Tibial artery (tissue), 4 donors: Measurements from ENCODE around the gene SLC9A3.

ENCODE experiments used
- DNase-seq, 2 donors: peaks; one replicate each; pipeline ENCODE4 v3.0.0-alpha.2; 2019
- H3K27ac ChIP-seq, 2 donors: fragments of 200-600 bp; sonication (generic) in 1 of 2; 1 replicate in 1 of 2; 2 replicates in 1 of 2; pipeline ENCODE4 v1.5.1; 2018 to 2019; ENCODE audit warnings: mild to moderate bottlenecking in 1 of 2
- H3K27me3 ChIP-seq, 2 donors: fragments of 200-600 bp; sonication (generic) in 1 of 2; one replicate each; pipeline versions ENCODE4 v1.5.1 to v1.6.0; 2016 to 2019
- H3K36me3 ChIP-seq, 3 donors: fragments of 200-600 bp; sonication (generic) in 2 of 3; one replicate each; pipeline ENCODE4 v1.5.1; 2016 to 2019; ENCODE audit warnings: mild to moderate bottlenecking in 2 of 3
- H3K4me1 ChIP-seq, 4 donors: fragments of 200-600 bp; sonication (generic) in 2 of 4; 1 replicate in 3 of 4; 2 replicates in 1 of 4; pipeline ENCODE4 v1.5.1; 2016 to 2019
- H3K4me3 ChIP-seq, 2 donors: fragments of 200-600 bp; sonication (generic) in 1 of 2; 1 replicate in 1 of 2; 2 replicates in 1 of 2; pipeline ENCODE4 v1.5.1; 2018 to 2019; ENCODE audit warnings: mild to moderate bottlenecking in 2 of 2
- H3K9me3 ChIP-seq, 3 donors: fragments of 200-600 bp; sonication (generic) in 1 of 3; one replicate each; pipeline ENCODE4 v1.5.1; 2016 to 2019
- CTCF ChIP-seq, 2 experiments: fragments of 200-600 bp in 1 of 2; fragments of 450-650 bp in 1 of 2; IDR thresholded peaks; one replicate each; pipeline ENCODE4 v1.5.1; 2017 to 2019; ENCODE audit warnings: antibody characterized with exemption in 2 of 2, mild to moderate bottlenecking in 1 of 2, moderate library complexity in 1 of 2
- intact Hi-C: fragments of 100-400 bp; cut with DNase I; formaldehyde crosslinking; loops from one replicate; pipeline ENCODE4 v1.15.0; 2023; ENCODE audit warnings: low total_unique reads

The SLC9A3 gene

GRCh38 chr5:472076-472655, 52.1 kb downstream of the SLC9A3 start:
- Histone ChIP-seq H3K4me3 (peak overlapping the region; percentile 73 to 100), H3K36me3 (peaks cover 0 to 22% (median 7%) of the 10 kb centered on the region in 3 donors), H3K9me3 (no peaks in the 10 kb centered on the region), H3K4me1 (peaks cover 0 to 44% (median 27%) of the 10 kb centered on the region in 4 donors), H3K27me3 (peaks cover 0 to 24% of the 10 kb centered on the region in 2 donors), H3K27ac (peak overlapping the region; percentile 70 to 85)
- intact Hi-C loops, result no loop called here
- no peak for TF ChIP-seq CTCF (IDR thresholded peaks at IDR 0.05)
- peak; percentile 34 to 74 for DNase-seq

GRCh38 chr5:471750-472058, 52.5 kb downstream of the SLC9A3 start:
- no peak for DNase-seq
- peak overlapping the region; percentile 70 to 85 for H3K27ac ChIP-seq
- peak overlapping the region; percentile 73 to 100 for H3K4me3 ChIP-seq
- peaks cover 0 to 20% of the 10 kb centered on the region in 2 donors for H3K27me3 ChIP-seq
- H3K9me3 ChIP-seq, result no peaks in the 10 kb centered on the region
- peaks cover 0 to 44% (median 27%) of the 10 kb centered on the region in 4 donors for H3K4me1 ChIP-seq
- intact Hi-C loops, result no loop called here
- H3K36me3 ChIP-seq, result peaks cover 0 to 27% (median 12%) of the 10 kb centered on the region in 3 donors
- no peak for TF ChIP-seq CTCF (IDR thresholded peaks at IDR 0.05)

GRCh38 chr5:470961-471749, 53.1 kb downstream of the SLC9A3 start:
- no peak for TF ChIP-seq CTCF (IDR thresholded peaks at IDR 0.05)
- DNase-seq, result peak in 1 of 2 donors; percentile 60
- H3K9me3 ChIP-seq, result no peaks in the 10 kb centered on the region
- no peak overlapping the region for H3K27ac ChIP-seq
- H3K4me1 ChIP-seq, result peaks cover 0 to 42% (median 27%) of the 10 kb centered on the region in 4 donors
- H3K36me3 ChIP-seq, result peaks cover 2 to 33% (median 17%) of the 10 kb centered on the region in 3 donors
- intact Hi-C loops, result no loop called here
- H3K4me3 ChIP-seq, result no peak overlapping the region
- peaks cover 0 to 14% of the 10 kb centered on the region in 2 donors for H3K27me3 ChIP-seq

GRCh38 chr5:469752-470483, 54.3 kb downstream of the SLC9A3 start:
- H3K9me3 ChIP-seq, result no peaks in the 10 kb centered on the region
- peaks cover 0 to 35% (median 21%) of the 10 kb centered on the region in 4 donors for H3K4me1 ChIP-seq
- no peak for TF ChIP-seq CTCF (IDR thresholded peaks at IDR 0.05)
- DNase-seq, result peak in 1 of 2 donors; percentile 40
- intact Hi-C loops, result no loop called here
- H3K27me3 ChIP-seq, result peaks cover 0 to 2% of the 10 kb centered on the region in 2 donors
- peaks cover 10 to 45% (median 26%) of the 10 kb centered on the region in 3 donors for H3K36me3 ChIP-seq
- H3K27ac ChIP-seq, result no peak overlapping the region
- H3K4me3 ChIP-seq, result no peak overlapping the region

- no peak overlapping the region for H3K27ac ChIP-seq
- intact Hi-C loops, result no loop called here
- H3K9me3 ChIP-seq, result no peaks in the 10 kb centered on the region
- no peak for TF ChIP-seq CTCF (IDR thresholded peaks at IDR 0.05)
- peaks cover 0 to 20% (median 13%) of the 10 kb centered on the region in 4 donors for H3K4me1 ChIP-seq
- no peak overlapping the region for H3K4me3 ChIP-seq
- no peaks in the 10 kb centered on the region for H3K27me3 ChIP-seq
- peak; percentile 6 to 9 for DNase-seq
- H3K36me3 ChIP-seq, result peaks cover 18 to 60% (median 40%) of the 10 kb centered on the region in 3 donors
These were observed 55.8 kb downstream of the SLC9A3 start for GRCh38 chr5:468401-468800.
